Measurements from ENCODE around the gene DROSHA.

Gene DROSHA

GRCh38 chr5:31383734-31384133, 148.2 kb downstream of the DROSHA start:
- no peak overlapping the region for H3K27ac ChIP-seq
- no peak for TF ChIP-seq CTCF (conservative IDR thresholded peaks at IDR 0.05)
- no peak for TF ChIP-seq ZFX (IDR thresholded peaks at IDR 0.05)

GRCh38 chr5:31382051-31382878, 149.6 kb downstream of the DROSHA start:
- H3K27ac ChIP-seq = no peak overlapping the region
- TF ChIP-seq CTCF (conservative IDR thresholded peaks at IDR 0.05) (no peak), ZFX (IDR thresholded peaks at IDR 0.05) (no peak)

- no peak overlapping the region for H3K27ac ChIP-seq
- TF ChIP-seq ZFX (IDR thresholded peaks at IDR 0.05) = no peak
- no peak for TF ChIP-seq CTCF (conservative IDR thresholded peaks at IDR 0.05)
Measured at GRCh38 chr5:31381299-31381698, 150.6 kb downstream of the DROSHA start.

- H3K27ac ChIP-seq = no peak overlapping the region
- TF ChIP-seq ZFX (IDR thresholded peaks at IDR 0.05) = no peak
- no peak for TF ChIP-seq CTCF (conservative IDR thresholded peaks at IDR 0.05)
Measured at GRCh38 chr5:31380049-31380448, 151.8 kb downstream of the DROSHA start.

- TF ChIP-seq ZFX (IDR thresholded peaks at IDR 0.05) = no peak
- TF ChIP-seq CTCF (conservative IDR thresholded peaks at IDR 0.05) = no peak
- H3K27ac ChIP-seq = no peak overlapping the region
Measured at GRCh38 chr5:31378838-31379237, 153.1 kb downstream of the DROSHA start.

- TF ChIP-seq ZFX (IDR thresholded peaks at IDR 0.05) (no peak), CTCF (conservative IDR thresholded peaks at IDR 0.05) (no peak)
Measured at GRCh38 chr5:31378136-31378535, 153.8 kb downstream of the DROSHA start.

GRCh38 chr5:31377274-31377946, 154.5 kb downstream of the DROSHA start:
- TF ChIP-seq ZFX (IDR thresholded peaks at IDR 0.05) (no peak), CTCF (conservative IDR thresholded peaks at IDR 0.05) (no peak)
- no peak overlapping the region for H3K27ac ChIP-seq

More at GRCh38 chr5:31378136-31378535, 153.8 kb downstream of the DROSHA start:
- no peak overlapping the region for H3K27ac ChIP-seq

Measured in C4-2B (cell line).